IPS-18a (cell line): Measurements from ENCODE around the gene CTIF.

ENCODE experiments used
- H3K27ac ChIP-seq: one replicate; pipeline ENCODE4 v1.5.1; 2013; ENCODE audit warnings: low read length
- H3K27me3 ChIP-seq: one replicate; pipeline ENCODE4 v1.6.1; 2013; ENCODE audit warnings: mild to moderate bottlenecking, low read length; ENCODE audit not compliant: control insufficient read depth, insufficient read depth
- H3K36me3 ChIP-seq: one replicate; pipeline ENCODE4 v1.6.1; 2013; ENCODE audit warnings: low read depth, low read length; ENCODE audit not compliant: control insufficient read depth
- H3K4me1 ChIP-seq: one replicate; pipeline ENCODE4 v1.6.1; 2013; ENCODE audit warnings: low read depth, low read length; ENCODE audit not compliant: control insufficient read depth
- H3K4me3 ChIP-seq: one replicate; pipeline ENCODE4 v1.5.1; 2013; ENCODE audit warnings: low read length
- H3K9ac ChIP-seq: one replicate; pipeline ENCODE4 v1.6.1; 2013; ENCODE audit warnings: mild to moderate bottlenecking, low read length, moderate library complexity
- H3K9me3 ChIP-seq: one replicate; pipeline ENCODE4 v1.6.1; 2013; ENCODE audit warnings: low read depth, low read length; ENCODE audit not compliant: control insufficient read depth

CTIF gene

DNA sequence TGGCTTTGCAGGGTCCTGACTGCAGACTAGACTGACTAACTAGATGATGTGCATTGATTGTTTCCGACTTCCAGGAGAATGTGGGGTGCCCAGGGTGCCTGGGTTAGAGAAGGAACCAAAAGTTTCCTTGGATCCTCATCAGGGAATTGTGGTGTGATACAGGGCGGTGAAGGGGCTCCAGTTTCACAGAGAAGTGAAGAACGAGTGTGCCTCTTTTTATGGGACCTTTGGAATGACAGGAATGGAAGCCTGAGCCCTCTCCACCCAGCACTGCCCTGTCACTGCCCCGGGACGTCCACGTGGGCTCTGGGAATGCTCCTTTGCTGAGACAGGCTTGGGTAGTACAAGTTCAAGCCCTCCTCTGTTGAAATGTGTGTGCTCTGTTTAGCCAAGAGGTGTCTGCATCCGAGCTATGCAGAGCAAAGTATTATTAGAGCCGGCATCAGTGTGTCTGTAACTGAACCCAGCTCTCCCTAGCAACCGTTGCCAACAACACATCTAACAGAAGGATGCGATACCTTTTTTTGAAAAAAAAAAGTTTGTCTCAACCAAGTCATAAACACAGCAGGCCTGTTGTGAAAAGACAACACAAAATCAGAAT lies 228.4 kb downstream of the CTIF start:
- Histone ChIP-seq H3K27me3 (no peaks in the 10 kb centered on the region), H3K4me1 (no peaks in the 10 kb centered on the region), H3K9ac (no peak overlapping the region), H3K27ac (no peak overlapping the region), H3K4me3 (no peak overlapping the region), H3K9me3 (no peaks in the 10 kb centered on the region), H3K36me3 (no peaks in the 10 kb centered on the region)

DNA sequence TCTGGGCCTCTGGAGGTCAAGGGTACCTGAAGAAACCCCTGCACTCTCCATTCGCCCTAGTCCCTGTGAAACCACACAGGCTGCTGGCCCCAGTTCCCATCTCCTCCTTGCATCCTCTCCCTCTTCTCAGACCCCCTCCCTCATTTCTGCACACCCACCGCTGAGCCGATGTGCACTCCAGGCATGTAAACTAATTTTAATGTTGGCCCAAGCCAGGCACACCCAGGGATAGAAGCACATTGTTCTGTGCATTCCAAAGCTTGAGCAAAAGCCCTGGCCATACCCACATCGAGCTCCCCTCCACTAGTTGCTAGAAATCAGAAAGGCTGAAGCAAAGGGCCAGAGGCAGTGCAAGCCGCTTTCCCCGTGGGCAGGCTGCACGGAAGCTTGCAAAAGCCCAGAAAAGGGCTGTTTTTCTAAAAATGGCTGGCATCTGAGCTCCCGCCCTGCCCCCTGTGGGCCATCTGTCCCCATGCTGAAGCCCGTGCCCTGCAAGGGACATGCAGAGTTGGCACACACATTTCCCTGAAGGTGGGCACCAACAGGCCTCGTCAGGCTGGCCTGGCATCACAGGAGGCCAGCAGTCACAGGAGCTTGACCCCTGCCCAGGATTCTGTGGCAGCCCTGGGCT lies 230.3 kb downstream of the CTIF start:
- H3K4me3 ChIP-seq = no peak overlapping the region
- H3K9me3 ChIP-seq = no peaks in the 10 kb centered on the region
- no peaks in the 10 kb centered on the region for H3K27me3 ChIP-seq
- H3K9ac ChIP-seq = no peak overlapping the region
- H3K27ac ChIP-seq = no peak overlapping the region
- no peaks in the 10 kb centered on the region for H3K4me1 ChIP-seq
- H3K36me3 ChIP-seq = no peaks in the 10 kb centered on the region

DNA sequence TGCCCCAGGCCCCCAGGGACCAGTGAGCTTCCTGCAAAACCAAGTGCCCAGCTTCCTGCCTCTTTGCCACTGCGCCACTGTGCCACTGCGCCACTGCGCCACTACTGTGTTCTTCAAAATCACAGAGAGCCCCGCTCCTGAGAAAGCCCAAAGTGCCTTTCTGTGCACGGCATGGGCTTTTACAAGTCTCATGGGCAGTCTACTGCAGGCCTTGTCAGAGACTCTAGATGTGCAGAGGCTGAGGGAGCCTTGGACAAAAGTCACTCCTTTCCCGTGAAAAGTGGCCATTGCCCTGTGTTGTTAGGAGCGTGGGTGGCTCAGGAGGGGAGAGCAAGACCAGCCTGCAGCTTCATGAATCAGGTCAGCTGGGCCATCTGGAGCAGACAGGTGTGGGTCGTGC lies 231.4 kb downstream of the CTIF start:
- H3K9me3 ChIP-seq = no peaks in the 10 kb centered on the region
- no peak overlapping the region for H3K27ac ChIP-seq
- H3K4me3 ChIP-seq = no peak overlapping the region
- H3K36me3 ChIP-seq = no peaks in the 10 kb centered on the region
- no peak overlapping the region for H3K9ac ChIP-seq
- H3K27me3 ChIP-seq = no peaks in the 10 kb centered on the region
- no peaks in the 10 kb centered on the region for H3K4me1 ChIP-seq

DNA sequence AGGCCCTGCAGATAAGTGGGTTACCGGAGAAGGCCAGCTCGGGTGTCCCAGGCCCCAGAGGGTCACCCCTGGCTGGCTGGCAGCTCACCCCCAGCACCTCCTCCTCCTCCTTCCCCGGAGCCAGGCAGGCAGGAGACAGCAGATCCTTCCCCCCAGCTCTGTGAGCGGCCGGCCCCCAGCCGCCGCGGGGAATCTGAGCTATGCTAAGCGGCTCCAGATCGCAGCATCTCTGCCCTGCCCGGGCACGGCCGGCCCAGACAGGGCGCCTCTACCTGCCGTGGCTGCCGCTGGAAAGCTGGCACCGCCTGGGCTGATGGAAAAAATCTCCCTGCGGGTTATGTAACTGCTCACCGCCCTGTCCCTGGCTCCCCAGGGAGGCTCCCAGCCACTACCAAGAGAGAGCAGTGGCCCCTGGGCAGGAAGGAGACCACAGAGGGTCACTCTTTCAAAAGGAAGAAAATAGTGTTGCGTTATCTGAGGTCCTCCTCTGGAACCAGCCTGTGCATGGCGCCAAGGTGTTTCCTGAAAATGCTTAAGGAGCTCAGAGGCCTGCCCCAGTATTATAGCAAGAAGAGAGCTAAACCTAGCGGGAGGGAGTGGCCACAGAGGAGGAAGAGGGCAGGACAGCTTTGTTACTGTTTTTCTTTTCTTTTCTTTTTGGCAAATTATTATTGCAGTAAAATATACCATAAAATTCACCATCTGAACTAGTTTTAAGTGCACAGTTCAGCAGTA lies 233.0 kb downstream of the CTIF start:
- no peaks in the 10 kb centered on the region for H3K36me3 ChIP-seq
- H3K4me1 ChIP-seq = no peaks in the 10 kb centered on the region
- H3K27me3 ChIP-seq = no peaks in the 10 kb centered on the region
- no peak overlapping the region for H3K27ac ChIP-seq
- no peak overlapping the region for H3K4me3 ChIP-seq
- no peaks in the 10 kb centered on the region for H3K9me3 ChIP-seq
- H3K9ac ChIP-seq = no peak overlapping the region

DNA sequence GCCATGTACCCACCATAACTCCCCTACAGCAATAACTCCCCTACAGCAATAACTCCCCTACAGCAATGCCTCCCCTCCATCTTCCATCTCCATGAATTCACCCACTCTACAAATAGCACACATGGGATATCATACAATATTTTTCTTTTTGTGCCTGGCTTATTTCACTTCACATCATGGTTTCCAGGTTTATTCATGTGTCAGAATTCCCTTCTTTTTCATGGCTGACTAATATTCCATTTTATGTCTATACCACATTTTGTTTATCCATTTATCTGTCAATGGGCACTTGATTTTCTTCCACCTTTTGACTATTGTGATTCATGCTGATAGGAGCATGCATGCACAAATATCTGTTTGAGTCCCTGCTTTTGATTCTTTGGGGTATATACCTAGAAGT lies 233.6 kb downstream of the CTIF start:
- H3K9ac ChIP-seq = no peak overlapping the region
- H3K27ac ChIP-seq = no peak overlapping the region
- H3K27me3 ChIP-seq = no peaks in the 10 kb centered on the region
- no peaks in the 10 kb centered on the region for H3K9me3 ChIP-seq
- no peak overlapping the region for H3K4me3 ChIP-seq
- H3K4me1 ChIP-seq = no peaks in the 10 kb centered on the region
- H3K36me3 ChIP-seq = no peaks in the 10 kb centered on the region

DNA sequence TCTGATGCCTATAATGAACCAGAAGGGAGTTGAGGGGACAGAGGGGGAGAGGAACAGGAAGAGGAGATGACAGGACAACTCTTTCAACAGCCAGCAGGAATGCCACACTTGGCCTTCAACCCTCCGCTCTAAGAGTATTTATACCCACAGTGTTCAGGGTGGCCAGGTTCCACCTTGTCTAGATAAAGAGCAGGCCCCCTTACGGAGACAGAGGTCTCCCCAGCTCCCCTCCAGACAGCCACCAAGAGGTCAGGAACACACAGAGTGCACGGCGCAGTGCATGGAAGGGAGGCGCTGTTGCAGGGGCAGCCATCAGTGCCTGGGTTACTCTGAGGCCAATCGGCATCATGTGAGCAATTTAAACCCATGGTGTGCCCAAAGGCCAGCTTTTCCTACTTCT lies 235.0 kb downstream of the CTIF start:
- H3K9ac ChIP-seq = no peak overlapping the region
- H3K4me3 ChIP-seq = no peak overlapping the region
- H3K4me1 ChIP-seq = no peaks in the 10 kb centered on the region
- no peaks in the 10 kb centered on the region for H3K36me3 ChIP-seq
- H3K27ac ChIP-seq = no peak overlapping the region
- H3K9me3 ChIP-seq = no peaks in the 10 kb centered on the region
- H3K27me3 ChIP-seq = no peaks in the 10 kb centered on the region

DNA sequence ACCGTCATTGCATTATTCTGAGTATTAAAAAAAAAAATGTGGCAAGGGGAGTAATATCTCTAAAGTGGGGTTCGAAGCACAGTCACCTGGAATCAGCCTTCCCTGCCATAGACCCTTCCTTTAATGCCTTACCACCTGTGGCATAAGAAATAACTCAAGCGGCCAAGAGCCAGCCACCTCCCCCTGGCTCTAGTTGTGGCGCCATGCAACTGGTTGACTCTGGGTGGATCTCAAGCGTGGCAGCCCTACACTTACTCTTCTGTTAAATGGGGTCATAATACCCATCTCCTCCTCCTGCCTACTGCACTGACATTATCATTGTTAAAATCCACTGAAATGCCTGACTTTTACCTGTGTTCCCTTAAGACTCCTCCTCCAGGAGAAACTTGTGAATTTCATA lies 236.1 kb downstream of the CTIF start:
- Histone ChIP-seq H3K27ac (no peak overlapping the region), H3K9ac (no peak overlapping the region), H3K4me3 (no peak overlapping the region), H3K9me3 (no peaks in the 10 kb centered on the region), H3K4me1 (no peaks in the 10 kb centered on the region), H3K27me3 (no peaks in the 10 kb centered on the region), H3K36me3 (no peaks in the 10 kb centered on the region)

DNA sequence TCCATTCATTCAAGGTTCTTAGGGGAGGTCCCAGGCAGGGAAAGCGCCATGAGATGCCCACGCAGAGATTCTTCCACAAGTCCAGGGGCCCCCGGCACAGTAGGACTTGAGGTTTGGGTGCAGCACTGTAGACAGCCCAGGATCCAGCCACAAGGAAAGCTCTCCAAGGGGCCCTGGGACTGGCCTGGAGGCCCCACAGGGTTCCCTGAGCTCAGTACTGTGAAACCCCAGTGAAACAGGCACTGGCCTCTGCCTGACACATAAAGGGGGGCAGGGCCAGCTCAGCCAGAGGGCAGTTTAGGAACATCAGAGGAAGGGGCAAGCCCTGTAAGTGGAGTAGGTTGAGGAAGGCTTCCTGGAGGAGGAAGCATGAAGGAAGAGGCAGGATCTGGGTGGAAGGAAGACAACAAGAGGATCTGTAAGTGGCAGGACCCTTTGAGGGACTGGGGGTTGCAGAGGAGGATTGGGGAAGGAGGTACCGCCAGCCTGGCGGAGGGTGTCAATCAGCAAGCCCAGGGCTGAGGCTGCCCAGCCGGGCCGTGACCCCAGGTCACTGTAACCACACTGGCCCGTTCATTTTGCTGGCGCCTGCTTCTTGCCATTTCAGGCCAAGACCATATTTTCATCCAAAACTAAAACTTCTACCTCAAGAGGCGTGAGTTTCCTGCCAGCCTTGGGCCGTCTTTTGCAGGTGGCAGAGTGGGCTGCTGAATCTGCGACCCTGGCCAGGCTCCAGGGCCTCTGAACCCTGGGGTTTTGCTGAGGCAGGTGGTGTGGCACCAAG lies 236.7 kb downstream of the CTIF start:
- no peak overlapping the region for H3K4me3 ChIP-seq
- no peak overlapping the region for H3K27ac ChIP-seq
- no peaks in the 10 kb centered on the region for H3K36me3 ChIP-seq
- H3K27me3 ChIP-seq = no peaks in the 10 kb centered on the region
- H3K4me1 ChIP-seq = no peaks in the 10 kb centered on the region
- no peak overlapping the region for H3K9ac ChIP-seq
- H3K9me3 ChIP-seq = no peaks in the 10 kb centered on the region

DNA sequence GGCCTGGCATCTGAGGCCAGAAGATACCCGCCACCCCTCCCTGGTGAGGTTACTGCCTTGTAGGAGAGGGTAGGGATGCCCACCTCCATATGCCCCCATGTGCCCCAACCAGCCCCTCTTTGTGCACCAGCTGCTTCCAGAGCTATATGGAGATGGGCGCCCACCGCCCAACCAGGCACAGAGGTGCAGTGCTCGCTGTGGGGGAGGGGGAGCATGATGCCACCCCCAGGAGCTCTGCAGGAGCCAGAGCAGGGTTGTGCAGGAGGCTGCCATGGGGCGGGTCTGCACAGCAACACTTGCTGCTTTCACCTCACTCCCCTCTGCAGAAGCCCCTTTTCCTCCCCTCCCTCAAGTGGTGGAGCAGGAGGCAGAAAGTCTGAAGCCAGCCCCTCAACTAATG lies 237.3 kb downstream of the CTIF start:
- no peak overlapping the region for H3K27ac ChIP-seq
- H3K9ac ChIP-seq = no peak overlapping the region

DNA sequence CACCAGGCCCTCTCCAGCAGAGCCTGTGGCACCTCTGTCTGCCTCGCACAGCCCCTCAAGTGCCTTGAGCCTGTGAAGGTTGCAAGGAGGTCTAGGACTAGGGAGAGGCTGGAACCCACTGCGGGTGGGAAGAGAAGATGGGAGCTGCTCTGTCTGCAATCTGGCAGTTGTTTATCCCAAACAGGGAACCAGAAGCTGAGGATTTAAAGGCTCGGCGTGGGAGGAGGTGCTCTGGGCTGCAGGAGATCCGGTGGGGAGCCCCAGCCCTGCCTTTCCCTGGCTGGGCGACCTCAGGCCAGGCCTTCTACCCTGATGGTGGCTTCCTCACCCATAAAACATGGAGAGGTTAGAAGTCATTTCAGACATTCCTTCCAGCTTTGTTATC lies 237.8 kb downstream of the CTIF start:
- H3K9me3 ChIP-seq = no peaks in the 10 kb centered on the region
- H3K4me1 ChIP-seq = no peaks in the 10 kb centered on the region
- no peak overlapping the region for H3K27ac ChIP-seq
- H3K27me3 ChIP-seq = no peaks in the 10 kb centered on the region
- no peak overlapping the region for H3K4me3 ChIP-seq
- H3K9ac ChIP-seq = no peak overlapping the region
- no peaks in the 10 kb centered on the region for H3K36me3 ChIP-seq

More for the DNA sequence above, 237.3 kb downstream of the CTIF start:
- H3K4me1 ChIP-seq = no peaks in the 10 kb centered on the region
- H3K36me3 ChIP-seq = no peaks in the 10 kb centered on the region
- no peaks in the 10 kb centered on the region for H3K27me3 ChIP-seq
- no peaks in the 10 kb centered on the region for H3K9me3 ChIP-seq
- no peak overlapping the region for H3K4me3 ChIP-seq

DNA sequence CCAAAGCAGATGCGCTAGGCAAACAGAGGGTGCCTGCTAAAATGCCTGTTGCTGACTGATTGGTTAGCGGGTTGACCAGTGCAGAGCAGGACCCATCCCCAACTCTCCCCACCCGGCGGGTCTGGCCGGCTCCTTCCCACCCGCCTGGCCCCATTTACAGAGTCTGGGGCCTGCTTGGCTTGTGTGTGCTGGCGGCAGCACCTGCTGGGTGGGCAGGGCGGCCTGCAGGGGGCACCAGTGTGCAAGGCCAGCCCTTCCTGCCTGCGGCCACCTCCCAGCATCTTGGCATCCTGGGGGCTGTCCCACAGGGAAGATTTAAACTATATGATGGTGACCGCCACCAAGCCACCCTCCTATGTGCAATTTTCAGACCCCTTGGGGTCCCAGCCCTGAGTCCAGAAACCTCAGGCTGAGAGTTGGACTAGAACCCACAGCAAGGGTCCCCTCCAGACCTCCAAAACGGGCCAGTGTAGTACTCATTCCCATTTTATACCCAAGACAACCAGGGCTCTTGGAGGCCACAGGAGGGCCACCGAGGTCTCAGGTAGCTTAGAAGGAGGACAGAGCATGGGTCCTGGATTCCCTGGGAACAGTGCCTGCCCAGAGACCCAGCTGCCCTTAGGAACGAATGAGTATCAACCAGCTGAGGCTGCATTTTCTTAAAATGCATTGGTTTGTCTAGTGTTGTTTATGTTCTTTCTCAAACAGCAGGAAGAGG lies 238.4 kb downstream of the CTIF start:
- no peaks in the 10 kb centered on the region for H3K9me3 ChIP-seq
- no peak overlapping the region for H3K27ac ChIP-seq
- no peak overlapping the region for H3K9ac ChIP-seq
- no peaks in the 10 kb centered on the region for H3K4me1 ChIP-seq
- no peaks in the 10 kb centered on the region for H3K27me3 ChIP-seq
- no peaks in the 10 kb centered on the region for H3K36me3 ChIP-seq
- no peak overlapping the region for H3K4me3 ChIP-seq
